Spleen (tissue), 11 donors: Measurements from ENCODE around the gene MIDN. TPM values are rescaled to one million over a fixed set of nuclear protein-coding genes. Genes with fewer than 3 reads are reported as not detected.

Source experiments
- DNase-seq: peaks from one replicate; pipeline ENCODE4 v3.0.0-alpha.2; 2020
- H3K27ac ChIP-seq, 8 donors: fragments of 200-600 bp; sonication (generic) in 7 of 8; 1 replicate in 4 of 8; 2 replicates in 4 of 8; pipeline versions ENCODE4 v1.5.0 to v1.8.0; 2016 to 2021; ENCODE audit warnings: inconsistent platforms in 4 of 8, mild to moderate bottlenecking in 4 of 8, moderate library complexity in 1 of 8
- H3K27me3 ChIP-seq, 7 donors: fragments of 200-600 bp; sonication (generic) in 6 of 7; replicated peaks in 1 of 7; 1 replicate in 4 of 7; 2 replicates in 3 of 7; pipeline versions ENCODE4 v1.5.0 to v1.8.0; 2016 to 2021; ENCODE audit warnings: inconsistent platforms in 3 of 7, mild to moderate bottlenecking in 1 of 7
- H3K36me3 ChIP-seq, 6 donors: fragments of 200-600 bp; sonication (generic) in 5 of 6; 1 replicate in 4 of 6; 2 replicates in 2 of 6; pipeline versions ENCODE4 v1.5.0 to v1.8.0; 2016 to 2021; ENCODE audit warnings: inconsistent platforms in 2 of 6
- H3K4me1 ChIP-seq, 6 donors: fragments of 200-600 bp; sonication (generic) in 5 of 6; 1 replicate in 3 of 6; 2 replicates in 3 of 6; pipeline versions ENCODE4 v1.5.0 to v1.8.0; 2016 to 2021; ENCODE audit warnings: inconsistent platforms in 3 of 6
- H3K4me3 ChIP-seq, 8 donors: fragments of 200-600 bp; sonication (generic) in 7 of 8; 1 replicate in 4 of 8; 2 replicates in 4 of 8; pipeline versions ENCODE4 v1.5.0 to v1.8.0; 2016 to 2021; ENCODE audit warnings: inconsistent platforms in 4 of 8, mild to moderate bottlenecking in 4 of 8, moderate library complexity in 2 of 8
- H3K9me3 ChIP-seq, 8 donors: fragments of 200-600 bp; sonication (generic) in 7 of 8; 1 replicate in 4 of 8; 2 replicates in 4 of 8; pipeline versions ENCODE4 v1.5.0 to v1.8.0; 2016 to 2021; ENCODE audit warnings: inconsistent platforms in 4 of 8
- POLR2A ChIP-seq, 3 donors: fragments of 450-650 bp; IDR thresholded peaks; one replicate each; pipeline ENCODE4 v1.5.1; 2017; ENCODE audit warnings: antibody characterized with exemption in 3 of 3, mild to moderate bottlenecking in 1 of 3
- POLR2AphosphoS5 ChIP-seq, 3 donors: sonication (generic); formaldehyde crosslinking; IDR thresholded peaks; one replicate each; pipeline ENCODE4 v1.5.1; 2017; ENCODE audit warnings: antibody characterized with exemption in 3 of 3
- WGBS, 5 donors: extraction: QIAGEN DNeasy Blood & Tissue Kit in 3 of 5; methylation state at CpG; one replicate each; pipeline versions ENCODE4 v1.1.5 to v1.1.7; 2013 to 2018; 5-methylcytosine and 5-hydroxymethylcytosine counted together
- intact Hi-C: fragments of 100-400 bp; cut with DNase I; formaldehyde crosslinking; loops from one replicate; pipeline ENCODE4 v1.15.0; 2023; ENCODE audit warnings: low total_unique reads
- polyA plus RNA-seq, 3 donors: library from polyadenylated mRNA; stranded (reverse); fragments of 200-250 nt; gene quantifications; one replicate each; pipeline ENCODE4 v1.2.1, GENCODE V29; 2013
- total RNA-seq, 7 donors: library from RNA; depleted of rRNA in 3 of 7; stranded (reverse); fragments of >200 nt in 3 of 7; fragmentation: NEBNext Ultra II Directional in 4 of 7; extraction: Animal tissue kit (Norgen Biotek cat#: 25700) in 4 of 7; gene quantifications; one replicate each; pipeline versions ENCODE4 v1.1.0 to v1.2.1, GENCODE V29; 2016 to 2021
- TF ChIP-seq, protein P1 (sequence below), 11 experiments: fragments of 200-600 bp in 7 of 11; fragments of 450-650 bp in 4 of 11; sonication (generic) in 4 of 11; IDR thresholded peaks in 8 of 11; conservative IDR thresholded peaks in 3 of 11; 1 replicate in 7 of 11; 2 replicates in 4 of 11; pipeline versions ENCODE4 v1.4.0 to v1.8.0; 2016 to 2021; ENCODE audit warnings: antibody characterized with exemption in 11 of 11, inconsistent platforms in 4 of 11, mild to moderate bottlenecking in 1 of 11
- donor health status: healthy with polysubstance abuse.
- donor health status: DM: no; HTN: no; CAD: no; lungs with moderate emphysema.
- donor health status: DM: no; HTN: no; CAD: no.
- donor health status: Bipolar disorder and iron deficiency.
- donor health status: healthy.
- donor health status: DM: no; HTN: no; CAD: no.
- donor health status: DM: yes; HTN: yes; CAD: no.

Gene MIDN
- total and polyA plus RNA-seq, 10 donors, result 16.5 to 223 (median 86.7) TPM

DNA sequence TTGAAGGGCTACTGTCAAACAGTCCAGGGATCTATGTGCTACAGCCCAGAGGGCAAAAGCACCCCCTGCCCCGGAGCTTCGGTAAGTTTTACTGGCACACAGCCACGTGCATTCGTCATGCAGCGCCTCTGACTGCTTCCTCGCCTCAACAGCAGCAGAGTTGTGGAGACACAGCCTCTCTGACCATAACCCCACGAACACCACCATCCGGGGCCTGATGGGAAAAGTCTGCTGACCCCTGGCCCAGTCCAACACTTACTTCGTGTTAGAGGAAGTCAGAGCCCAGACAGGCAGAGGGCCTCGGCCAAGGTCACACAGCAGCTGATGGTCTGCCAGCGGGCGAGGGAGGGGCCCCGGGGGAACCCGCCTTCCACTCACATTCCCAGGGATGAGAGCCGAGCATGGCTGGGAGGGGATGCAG, 15.7 kb upstream of the MIDN start:
- H3K27ac ChIP-seq, result peak overlapping the region in 5 of 8 donors; percentile 15 to 58 (median 46)
- WGBS, 5 donors, result 7 to 46% (median 37%) methylated on average over 3 to 15 of the region's 15 CpGs
- H3K27me3 ChIP-seq, result peaks cover 0 to 25% (median 13%) of the 10 kb centered on the region in 7 donors
- H3K9me3 ChIP-seq, result no peaks in the 10 kb centered on the region
- intact Hi-C loops, result no loop called here
- H3K4me3 ChIP-seq, result no peak overlapping the region
- peaks cover 0 to 11% (median 7%) of the 10 kb centered on the region in 6 donors for H3K36me3 ChIP-seq
- H3K4me1 ChIP-seq, result peaks cover 21 to 42% (median 27%) of the 10 kb centered on the region in 6 donors
- TF ChIP-seq POLR2A (IDR thresholded peaks at IDR 0.05) (no peak), POLR2AphosphoS5 (IDR thresholded peaks at IDR 0.05) (peak; percentile 48 to 71 (median 63))
- no peak for DNase-seq

DNA sequence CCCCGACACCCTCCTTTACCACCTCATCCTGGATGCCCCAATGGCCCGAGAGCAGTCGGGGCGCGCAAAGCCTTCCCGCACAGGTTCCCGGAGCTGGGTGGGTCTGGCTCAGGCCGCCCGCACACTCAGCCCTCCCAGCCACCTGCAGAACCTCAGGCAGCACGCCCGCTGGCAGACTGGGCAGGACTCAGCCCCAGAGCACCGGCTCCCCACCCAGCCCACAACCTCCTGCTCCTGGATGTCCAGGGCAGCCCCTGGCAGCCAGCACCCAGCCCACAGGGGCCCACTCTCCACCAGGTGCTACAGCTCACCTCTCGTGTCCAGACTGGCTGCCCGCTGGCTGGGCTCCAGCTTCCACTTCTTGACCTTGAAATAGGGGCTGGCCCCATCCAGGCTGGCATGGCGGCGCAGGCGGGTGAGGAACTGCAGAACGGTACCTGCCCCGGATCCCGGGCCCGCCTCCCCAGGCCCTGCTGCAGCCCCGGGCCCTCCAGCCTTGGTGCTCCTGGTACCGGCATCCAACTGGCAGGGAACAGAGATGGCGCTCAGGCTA, 15.2 kb upstream of the MIDN start:
- H3K27me3 ChIP-seq, result peaks cover 0 to 29% (median 15%) of the 10 kb centered on the region in 7 donors
- H3K4me3 ChIP-seq, result no peak overlapping the region
- 62 to 86% (median 79%) methylated on average over 3 to 24 of the region's 24 CpGs for WGBS, 5 donors
- peaks cover 22 to 44% (median 29%) of the 10 kb centered on the region in 6 donors for H3K4me1 ChIP-seq
- no peaks in the 10 kb centered on the region for H3K9me3 ChIP-seq
- intact Hi-C loops, result no loop called here
- TF ChIP-seq, protein P1, sequence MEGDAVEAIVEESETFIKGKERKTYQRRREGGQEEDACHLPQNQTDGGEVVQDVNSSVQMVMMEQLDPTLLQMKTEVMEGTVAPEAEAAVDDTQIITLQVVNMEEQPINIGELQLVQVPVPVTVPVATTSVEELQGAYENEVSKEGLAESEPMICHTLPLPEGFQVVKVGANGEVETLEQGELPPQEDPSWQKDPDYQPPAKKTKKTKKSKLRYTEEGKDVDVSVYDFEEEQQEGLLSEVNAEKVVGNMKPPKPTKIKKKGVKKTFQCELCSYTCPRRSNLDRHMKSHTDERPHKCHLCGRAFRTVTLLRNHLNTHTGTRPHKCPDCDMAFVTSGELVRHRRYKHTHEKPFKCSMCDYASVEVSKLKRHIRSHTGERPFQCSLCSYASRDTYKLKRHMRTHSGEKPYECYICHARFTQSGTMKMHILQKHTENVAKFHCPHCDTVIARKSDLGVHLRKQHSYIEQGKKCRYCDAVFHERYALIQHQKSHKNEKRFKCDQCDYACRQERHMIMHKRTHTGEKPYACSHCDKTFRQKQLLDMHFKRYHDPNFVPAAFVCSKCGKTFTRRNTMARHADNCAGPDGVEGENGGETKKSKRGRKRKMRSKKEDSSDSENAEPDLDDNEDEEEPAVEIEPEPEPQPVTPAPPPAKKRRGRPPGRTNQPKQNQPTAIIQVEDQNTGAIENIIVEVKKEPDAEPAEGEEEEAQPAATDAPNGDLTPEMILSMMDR (IDR thresholded peaks at IDR 0.05 in 8 of 11, conservative IDR thresholded peaks at IDR 0.05 in 3 of 11), result no peak
- TF ChIP-seq POLR2A (IDR thresholded peaks at IDR 0.05) (no peak), POLR2AphosphoS5 (IDR thresholded peaks at IDR 0.05) (no peak)
- peaks cover 0 to 6% (median 1%) of the 10 kb centered on the region in 6 donors for H3K36me3 ChIP-seq
- no peak for DNase-seq
- peak overlapping the region in 3 of 8 donors; percentile 46 to 58 (median 52) for H3K27ac ChIP-seq

DNA sequence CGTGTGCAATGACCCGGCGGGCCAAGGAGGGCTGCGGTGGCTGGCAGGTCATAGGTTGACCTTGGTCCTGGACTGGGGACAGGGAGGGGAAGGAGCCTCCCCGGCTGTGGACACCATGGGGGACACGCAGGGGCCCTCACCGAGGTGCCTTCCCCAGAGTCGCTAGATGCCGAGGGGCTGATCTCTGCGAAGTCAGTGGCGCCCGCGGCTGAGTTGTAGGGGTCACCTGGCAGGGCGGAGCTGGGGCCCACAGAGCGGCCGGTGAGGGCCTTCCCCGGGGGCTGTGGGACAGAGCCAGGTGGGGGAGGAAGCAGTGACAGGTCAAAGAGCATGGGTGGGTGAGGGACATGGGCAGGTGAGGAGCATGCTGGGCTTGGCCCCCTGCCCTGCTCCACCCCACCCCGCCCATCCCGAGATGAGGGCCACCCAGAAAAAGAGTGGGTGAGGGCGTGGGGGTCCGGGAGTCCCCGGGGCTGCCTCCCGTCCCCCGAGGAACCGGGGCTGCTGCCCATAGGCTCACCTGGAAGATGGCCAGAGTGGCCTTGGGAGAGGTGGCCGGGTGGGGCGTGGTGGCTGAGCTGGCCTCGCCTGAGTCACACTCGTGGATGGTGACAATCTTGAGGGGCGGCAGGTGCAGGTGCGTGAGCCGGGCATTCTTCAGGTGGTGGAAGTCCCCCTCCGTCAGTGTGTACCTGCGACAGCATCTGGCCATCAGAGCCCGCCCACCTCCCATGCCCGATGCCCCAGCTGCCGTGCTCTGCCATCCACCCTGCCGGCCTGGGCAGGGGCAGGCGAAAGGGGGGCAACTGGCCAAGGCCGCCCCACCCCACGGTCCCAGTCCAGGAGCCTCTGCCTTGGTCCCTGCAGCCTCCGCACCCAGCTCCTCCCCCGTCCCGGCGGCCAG, 14.1 kb upstream of the MIDN start:
- no peak for DNase-seq
- Histone ChIP-seq H3K4me1 (peaks cover 26 to 56% (median 38%) of the 10 kb centered on the region in 6 donors), H3K36me3 (no peaks in the 10 kb centered on the region), H3K9me3 (no peaks in the 10 kb centered on the region), H3K27me3 (peaks cover 0 to 37% (median 18%) of the 10 kb centered on the region in 7 donors), H3K4me3 (no peak overlapping the region), H3K27ac (no peak overlapping the region)
- intact Hi-C loops, result no loop called here
- TF ChIP-seq POLR2A (IDR thresholded peaks at IDR 0.05) (no peak), POLR2AphosphoS5 (IDR thresholded peaks at IDR 0.05) (no peak)
- TF ChIP-seq, protein P1 (IDR thresholded peaks at IDR 0.05 in 8 of 11, conservative IDR thresholded peaks at IDR 0.05 in 3 of 11), result no peak
- WGBS, 5 donors, result 86 to 95% (median 90%) methylated on average over 34 to 45 of the region's 45 CpGs

DNA sequence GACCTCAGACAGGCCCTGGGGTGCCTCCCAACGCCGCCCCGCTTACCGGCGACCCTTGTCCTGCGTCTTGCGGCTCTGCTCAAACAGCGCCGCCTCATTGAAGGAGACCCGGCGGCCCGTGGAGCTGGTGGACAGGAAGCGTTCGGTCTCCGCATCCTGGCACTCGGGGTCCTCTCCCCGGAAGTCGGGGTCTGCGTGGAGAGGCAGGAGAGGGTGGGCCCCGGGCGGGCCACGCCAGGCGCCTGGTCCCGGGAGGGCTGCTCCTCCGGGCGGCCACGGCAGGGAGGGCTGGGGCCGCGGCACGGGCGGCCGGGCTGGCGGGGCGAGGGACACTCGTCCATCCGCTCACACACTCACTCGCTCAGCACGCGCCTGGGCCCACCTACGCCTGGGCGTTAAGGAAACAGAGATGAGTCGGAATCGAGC, 13.4 kb upstream of the MIDN start:
- intact Hi-C loops, result no loop called here
- Histone ChIP-seq H3K27ac (no peak overlapping the region), H3K36me3 (no peaks in the 10 kb centered on the region), H3K4me3 (no peak overlapping the region), H3K27me3 (peaks cover 0 to 44% (median 18%) of the 10 kb centered on the region in 7 donors), H3K9me3 (no peaks in the 10 kb centered on the region), H3K4me1 (peaks cover 26 to 62% (median 43%) of the 10 kb centered on the region in 6 donors)
- no peak for TF ChIP-seq POLR2A (IDR thresholded peaks at IDR 0.05)
- TF ChIP-seq, protein P1 (IDR thresholded peaks at IDR 0.05 in 8 of 11, conservative IDR thresholded peaks at IDR 0.05 in 3 of 11), result no peak
- no peak for TF ChIP-seq POLR2AphosphoS5 (IDR thresholded peaks at IDR 0.05)
- no peak for DNase-seq
- WGBS, 5 donors, result 89 to 94% (median 94%) methylated on average over 29 to 43 of the region's 43 CpGs
